Keratinocyte (primary cell): ENCODE results near the gene OGA. TPM values are rescaled to one million over a fixed set of nuclear protein-coding genes. Genes with fewer than 3 reads are reported as not detected.
A peak's percentile ranks its signal among the peaks of the same experiment; 100 is the strongest.

ENCODE experiments used
- DNase-seq: peaks from one replicate; pipeline ENCODE4 v3.0.0-alpha.2; 2011; ENCODE audit warnings: low read depth, missing footprints, low spot score
- FAIRE-seq: peaks from 2 replicates; lab custom pipeline; 2011; peaks lifted over from hg19 to GRCh38; lab: Jason Lieb, UNC
- H2AFZ ChIP-seq: 2 replicates; pipeline ENCODE4 v1.6.0; 2012; ENCODE audit warnings: low read length, control low read depth, inconsistent platforms; ENCODE audit not compliant: control insufficient read depth
- H3K27ac ChIP-seq: 2 replicates; pipeline ENCODE4 v1.5.1; 2011; ENCODE audit warnings: low read length; ENCODE audit not compliant: control insufficient read depth, insufficient read depth
- H3K27me3 ChIP-seq: 3 replicates; pipeline ENCODE4 v1.6.0; 2011; ENCODE audit warnings: low read length; ENCODE audit not compliant: control insufficient read depth, insufficient read depth; ENCODE audit errors: extremely low read depth
- H3K36me3 ChIP-seq, 2 experiments: 2 replicates in 1 of 2; 3 replicates in 1 of 2; pipeline ENCODE4 v1.5.1; 2011; ENCODE audit warnings: low read length in 2 of 2, mild to moderate bottlenecking in 1 of 2; ENCODE audit not compliant: control insufficient read depth in 2 of 2, insufficient read depth in 2 of 2; ENCODE audit errors: extremely low read depth in 1 of 2
- H3K4me1 ChIP-seq: 3 replicates; pipeline ENCODE4 v1.5.1; 2011; ENCODE audit warnings: low read length; ENCODE audit not compliant: control insufficient read depth, insufficient read depth; ENCODE audit errors: extremely low read depth
- H3K4me2 ChIP-seq: 3 replicates; pipeline ENCODE4 v1.6.0; 2011; ENCODE audit warnings: low read depth, low read length; ENCODE audit not compliant: control insufficient read depth, insufficient read depth; ENCODE audit errors: extremely low read depth
- H3K4me3 ChIP-seq, 3 experiments: fragments of 200-600 bp in 1 of 3; sonication (generic) in 1 of 3; 2 replicates in 2 of 3; 3 replicates in 1 of 3; pipeline ENCODE4 v1.5.1; 2011 to 2016; ENCODE audit warnings: low read length in 3 of 3, mild to moderate bottlenecking in 3 of 3, control low read depth in 2 of 3, inconsistent platforms in 1 of 3, low read depth in 1 of 3, mixed read lengths in 1 of 3, mixed run types in 1 of 3, moderate library complexity in 1 of 3; ENCODE audit not compliant: control insufficient read depth in 2 of 3, insufficient read depth in 2 of 3; ENCODE audit errors: extremely low read depth in 1 of 3
- H3K79me2 ChIP-seq: 2 replicates; pipeline ENCODE4 v1.6.0; 2012; ENCODE audit warnings: low read length; ENCODE audit not compliant: control insufficient read depth, insufficient read depth
- H3K9ac ChIP-seq: 3 replicates; pipeline ENCODE4 v1.6.0; 2011; ENCODE audit warnings: low read length; ENCODE audit not compliant: control insufficient read depth, insufficient read depth; ENCODE audit errors: extremely low read depth
- H3K9me1 ChIP-seq: 3 replicates; pipeline ENCODE4 v1.6.0; 2011; ENCODE audit warnings: low read length; ENCODE audit not compliant: control insufficient read depth, insufficient read depth; ENCODE audit errors: extremely low read depth
- H3K9me3 ChIP-seq: 2 replicates; pipeline ENCODE4 v1.5.1; 2012; ENCODE audit warnings: low read depth, low read length; ENCODE audit not compliant: control insufficient read depth
- H4K20me1 ChIP-seq: 3 replicates; pipeline ENCODE4 v1.6.0; 2011; ENCODE audit warnings: low read length; ENCODE audit not compliant: control insufficient read depth, insufficient read depth; ENCODE audit errors: extremely low read depth
- CTCF ChIP-seq, 3 experiments: IDR thresholded peaks in 1 of 3; conservative IDR thresholded peaks in 1 of 3; optimal IDR thresholded peaks in 1 of 3; 2 replicates in 2 of 3; 3 replicates in 1 of 3; pipeline versions ENCODE3 to v1.5.1; 2011; ENCODE audit warnings: low read length in 3 of 3, mild to moderate bottlenecking in 3 of 3, moderate library complexity in 2 of 3, control low read depth in 1 of 3, inconsistent platforms in 1 of 3; ENCODE audit not compliant: insufficient read depth in 2 of 3; ENCODE audit errors: extremely low read depth in 1 of 3
- EZH2 ChIP-seq: IDR thresholded peaks from one replicate; pipeline ENCODE4 v1.6.1; 2012; ENCODE audit warnings: inconsistent platforms, mild to moderate bottlenecking, low read length, moderate library complexity
- dilution Hi-C: fragments of 300-500 bp; cut with MboI; formaldehyde crosslinking; loops from one replicate; pipeline ENCODE4 v1.7.0; 2020; ENCODE audit warnings: low sequenced_read_pairs; ENCODE audit not compliant: extremely low pct_ligation_motif_present
- polyA plus RNA-seq, 5 experiments: library from polyadenylated mRNA; depleted of rRNA in 3 of 5; stranded (reverse) in 3 of 5; stranded (forward) in 1 of 5; unstranded in 1 of 5; fragments of >200 nt; gene quantifications; 1 replicate in 1 of 5; 2 replicates in 3 of 5; 3 replicates in 1 of 5; pipeline versions ENCODE4 v1.2.1 to v1.2.3, GENCODE V29; 2011 to 2012; ENCODE audit warnings: missing spikeins in 2 of 5, low read depth in 1 of 5, low replicate concordance in 1 of 5

OGA gene
- polyA plus RNA-seq, 1 donor (not counting 4 experiments of a cell fraction or from before 2014, with no cell fraction given) = 104 TPM

- Histone ChIP-seq H3K4me2 (peak overlapping the region; percentile 70), H3K36me3 (no peaks in the 10 kb centered on the region), H3K4me1 (peaks cover 16% of the 10 kb centered on the region), H3K9me3 (no peaks in the 10 kb centered on the region), H3K9ac (no peak overlapping the region), H3K27me3 (no peaks in the 10 kb centered on the region), H2AFZ (no peak overlapping the region), H3K9me1 (peaks cover 6% of the 10 kb centered on the region), H4K20me1 (peaks cover 10% of the 10 kb centered on the region), H3K27ac (no peak overlapping the region), H3K4me3 (peak overlapping the region in 1 of 3 experiments; percentile 50), H3K79me2 (no peaks in the 10 kb centered on the region)
- DNase-seq = no peak
- dilution Hi-C loops = no loop called here
- no peak for FAIRE-seq
- TF ChIP-seq EZH2 (no peak), CTCF (optimal IDR thresholded peaks at IDR 0.05 in 1 of 3, IDR thresholded peaks at IDR 0.05 in 1 of 3, conservative IDR thresholded peaks at IDR 0.05 in 1 of 3; ENCODE audit: extremely low read depth in 1 of 3, insufficient read depth in 2 of 3, low read length in 3 of 3) (no peak)
These were observed 21.9 kb upstream of the OGA start for GRCh38 chr10:101840102-101840684.

GRCh38 chr10:101839416-101840063, 21.3 kb upstream of the OGA start:
- Histone ChIP-seq H4K20me1 (peaks cover 10% of the 10 kb centered on the region), H3K27ac (no peak overlapping the region), H3K4me1 (peaks cover 16% of the 10 kb centered on the region), H3K36me3 (no peaks in the 10 kb centered on the region), H3K4me2 (peak overlapping the region; percentile 58), H3K9me3 (no peaks in the 10 kb centered on the region), H2AFZ (no peak overlapping the region), H3K27me3 (no peaks in the 10 kb centered on the region), H3K9me1 (peaks cover 6% of the 10 kb centered on the region), H3K79me2 (no peaks in the 10 kb centered on the region), H3K4me3 (peak overlapping the region in 1 of 3 experiments; percentile 38), H3K9ac (no peak overlapping the region)
- DNase-seq = no peak
- dilution Hi-C loops = no loop called here
- FAIRE-seq = no peak
- no peak for TF ChIP-seq CTCF (optimal IDR thresholded peaks at IDR 0.05 in 1 of 3, IDR thresholded peaks at IDR 0.05 in 1 of 3, conservative IDR thresholded peaks at IDR 0.05 in 1 of 3; ENCODE audit: extremely low read depth in 1 of 3, insufficient read depth in 2 of 3, low read length in 3 of 3)
- no peak for TF ChIP-seq EZH2
